ENCODE data around the gene MICB. TPM values are rescaled to one million over a fixed set of nuclear protein-coding genes. Genes with fewer than 3 reads are reported as not detected.

The MICB gene
- polyA plus RNA-seq, 1 experiment, result 23.4 TPM

- no peaks in the 10 kb centered on the region for H3K36me3 ChIP-seq (ENCODE audit: control insufficient read depth, insufficient read depth, low read length)
- CTCF ChIA-PET, result interaction anchor here (0.7 kb wide), 1 partner anchor 23 kb away, joined by 3 read pairs; no protein-coding TSS in a partner anchor
Measured at GRCh38 chr6:31465185-31465536, 32.8 kb upstream of the MICB start.

DNA sequence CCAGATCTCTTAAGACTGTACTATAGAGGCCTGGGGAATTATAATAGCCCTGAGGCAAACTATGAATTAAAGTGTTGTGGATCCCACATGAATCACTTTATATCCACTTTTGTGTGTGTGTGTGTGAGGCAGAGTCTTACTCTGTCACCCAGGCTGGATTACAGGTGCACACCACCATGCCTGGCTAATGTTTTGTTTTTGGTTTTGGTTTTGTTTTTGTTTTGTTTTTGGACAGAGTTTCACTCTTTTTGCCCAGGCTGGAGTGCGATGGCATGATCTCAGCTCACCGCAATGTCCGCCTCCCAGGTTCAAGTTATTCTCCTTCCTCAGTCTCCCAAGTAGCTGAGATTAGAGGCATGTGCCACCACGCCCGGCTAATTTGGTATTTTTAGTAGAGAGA is 32.2 kb upstream of the MICB start:
- no peaks in the 10 kb centered on the region for H3K36me3 ChIP-seq (ENCODE audit: control insufficient read depth, insufficient read depth, low read length)
- ChIA-PET CTCF (interaction anchor here (0.7 kb wide), 1 partner anchor 24 kb away, joined by 3 read pairs; no protein-coding TSS in a partner anchor), POLR2A (no interaction called here)
- no peak overlapping the region for H3K4me3 ChIP-seq (ENCODE audit: low read depth, low read length)
- peaks cover 5% of the 10 kb centered on the region for H3K27me3 ChIP-seq (ENCODE audit: control insufficient read depth, insufficient read depth, low read length)
- TF ChIP-seq CTCF (IDR thresholded peaks at IDR 0.05; ENCODE audit: insufficient read depth, low read depth, low read length), result no peak
- no peak for DNase-seq (ENCODE audit: low read depth)

More at GRCh38 chr6:31465185-31465536, 32.8 kb upstream of the MICB start:
- no peak for TF ChIP-seq CTCF (IDR thresholded peaks at IDR 0.05; ENCODE audit: insufficient read depth, low read depth, low read length)
- POLR2A ChIA-PET, result no interaction called here
- H3K27me3 ChIP-seq (ENCODE audit: control insufficient read depth, insufficient read depth, low read length), result peaks cover 4% of the 10 kb centered on the region
- no peak overlapping the region for H3K4me3 ChIP-seq (ENCODE audit: low read depth, low read length)
- no peak for DNase-seq (ENCODE audit: low read depth)

GRCh38 chr6:31466466-31466865 is 31.5 kb upstream of the MICB start:
- DNase-seq (ENCODE audit: low read depth), result no peak
- TF ChIP-seq CTCF (IDR thresholded peaks at IDR 0.05; ENCODE audit: insufficient read depth, low read depth, low read length), result no peak
- H3K36me3 ChIP-seq (ENCODE audit: control insufficient read depth, insufficient read depth, low read length), result no peaks in the 10 kb centered on the region
- H3K4me3 ChIP-seq (ENCODE audit: low read depth, low read length), result no peak overlapping the region
- peaks cover 5% of the 10 kb centered on the region; the same call in 1 of the 2 replicates for H3K27me3 ChIP-seq (ENCODE audit: control insufficient read depth, insufficient read depth, low read length)
- POLR2A ChIA-PET, result no interaction called here
- CTCF ChIA-PET, result no interaction called here

GRCh38 chr6:31467151-31467550 is 30.8 kb upstream of the MICB start:
- no peaks in the 10 kb centered on the region for H3K36me3 ChIP-seq (ENCODE audit: control insufficient read depth, insufficient read depth, low read length)
- POLR2A ChIA-PET, result no interaction called here
- CTCF ChIA-PET, result no interaction called here
- peaks cover 5% of the 10 kb centered on the region; the same call in 1 of the 2 replicates for H3K27me3 ChIP-seq (ENCODE audit: control insufficient read depth, insufficient read depth, low read length)
- H3K4me3 ChIP-seq (ENCODE audit: low read depth, low read length), result no peak overlapping the region
- DNase-seq (ENCODE audit: low read depth), result no peak
- TF ChIP-seq CTCF (IDR thresholded peaks at IDR 0.05; ENCODE audit: insufficient read depth, low read depth, low read length), result no peak

GRCh38 chr6:31468311-31468710 is 29.6 kb upstream of the MICB start:
- H3K36me3 ChIP-seq (ENCODE audit: control insufficient read depth, insufficient read depth, low read length), result no peaks in the 10 kb centered on the region
- no peak for TF ChIP-seq CTCF (IDR thresholded peaks at IDR 0.05; ENCODE audit: insufficient read depth, low read depth, low read length)
- ChIA-PET POLR2A (interaction anchor here (0.6 kb wide), 1 partner anchor 79 kb away, joined by 22 read pairs; the partner anchor contains the start of gene NFKBIL1), CTCF (no interaction called here)
- DNase-seq (ENCODE audit: low read depth), result no peak
- peaks cover 5% of the 10 kb centered on the region; the same call in 1 of the 2 replicates for H3K27me3 ChIP-seq (ENCODE audit: control insufficient read depth, insufficient read depth, low read length)
- H3K4me3 ChIP-seq (ENCODE audit: low read depth, low read length), result no peak overlapping the region

Data from BJ (cell line).